HUES48 (cell line): ENCODE data around the gene VGF.
"Not testable (repeated sequence)": the region's sequence is repeated elsewhere in the genome, so short reads cannot be mapped to it uniquely, and the experiment has no call there.

ENCODE experiments used
- H3K27ac ChIP-seq: one replicate; pipeline ENCODE4 v1.7.0; 2013; ENCODE audit warnings: low read depth, low read length, inconsistent platforms
- H3K27me3 ChIP-seq: 2 replicates; pipeline ENCODE4 v1.6.1; 2013; ENCODE audit warnings: mild to moderate bottlenecking, low read length; ENCODE audit not compliant: control insufficient read depth, insufficient read depth
- H3K36me3 ChIP-seq: 2 replicates; pipeline ENCODE4 v1.6.1; 2013; ENCODE audit warnings: low read length; ENCODE audit not compliant: control insufficient read depth, insufficient read depth
- H3K4me1 ChIP-seq: 2 replicates; pipeline ENCODE4 v1.6.1; 2013; ENCODE audit warnings: mild to moderate bottlenecking, low read length; ENCODE audit not compliant: control insufficient read depth, insufficient read depth
- H3K4me3 ChIP-seq: 2 replicates; pipeline ENCODE4 v1.5.1; 2013; ENCODE audit warnings: mild to moderate bottlenecking, low read depth, low read length
- H3K9ac ChIP-seq: 2 replicates; pipeline ENCODE4 v1.6.1; 2013; ENCODE audit warnings: mild to moderate bottlenecking, low read depth, low read length, moderate library complexity
- H3K9me3 ChIP-seq: 2 replicates; pipeline ENCODE4 v1.6.1; 2013; ENCODE audit warnings: low read length; ENCODE audit not compliant: control insufficient read depth, insufficient read depth

The VGF gene

DNA sequence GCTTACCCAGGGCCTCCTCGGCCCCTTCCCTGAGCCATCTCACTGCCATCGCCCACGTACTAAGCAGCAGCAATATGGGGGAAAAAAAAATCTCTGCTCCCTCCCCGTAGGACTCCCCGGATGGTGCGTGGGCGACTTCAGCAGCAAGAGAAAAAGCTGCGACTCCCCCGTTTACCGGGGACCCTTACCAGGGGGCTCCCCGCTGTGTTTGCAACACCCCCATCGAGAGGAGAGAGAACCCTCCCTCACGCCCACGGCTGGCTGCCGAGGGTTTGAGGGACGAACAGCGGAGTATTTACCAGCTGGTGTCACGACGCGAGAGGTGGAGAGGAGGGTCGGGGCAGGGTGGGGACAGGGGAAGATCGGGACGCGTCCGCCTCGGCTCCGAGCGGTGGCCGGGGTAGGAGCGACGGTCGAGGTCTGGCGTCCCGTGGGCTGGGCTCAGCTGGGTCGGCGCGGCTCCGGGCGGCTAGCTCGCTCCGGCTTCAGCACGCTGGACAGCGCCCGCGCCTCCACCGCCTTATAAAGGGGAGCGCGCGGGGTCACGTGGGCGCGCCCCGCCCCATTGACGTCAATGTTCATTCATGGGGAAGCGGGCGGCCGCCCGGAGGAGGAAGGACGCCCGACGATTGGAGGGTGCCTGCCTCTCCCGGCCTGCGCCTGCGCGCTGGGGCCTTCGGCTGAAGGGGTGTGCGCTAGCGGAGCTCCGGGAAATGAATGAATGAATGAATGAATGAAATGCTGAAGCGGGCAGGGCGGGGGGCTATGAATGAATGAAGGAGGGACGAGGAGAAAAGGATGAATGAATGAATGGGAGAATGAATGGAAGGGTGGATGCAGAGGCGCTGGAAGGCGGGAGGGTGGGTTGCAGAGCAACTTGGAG, at the start of gene VGF:
TSS of gene VGF (minus strand) at position 495 of the 883 bp plus-strand sequence. CDS start 726 bp downstream, outside the sequence.
- no peaks in the 10 kb centered on the region for H3K36me3 ChIP-seq
- H3K27ac ChIP-seq, result peak within 1 kb of the TSS; percentile 88
- H3K27me3 ChIP-seq, result peaks cover 71% of the 10 kb centered on the region
- H3K4me3 ChIP-seq, result peak within 1 kb of the TSS; percentile 76
- no peak within 1 kb of the TSS; the same call in 1 of the 2 replicates for H3K9ac ChIP-seq
- peaks cover 59% of the 10 kb centered on the region for H3K4me1 ChIP-seq
- H3K9me3 ChIP-seq, result no peaks in the 10 kb centered on the region

- no peak overlapping the region for H3K27ac ChIP-seq
- peaks cover 6% of the 10 kb centered on the region; the same call in 1 of the 2 replicates for H3K4me1 ChIP-seq
- H3K36me3 ChIP-seq, result peaks cover 40% of the 10 kb centered on the region
- no peak overlapping the region for H3K9ac ChIP-seq
- no peaks in the 10 kb centered on the region for H3K9me3 ChIP-seq
- no peaks in the 10 kb centered on the region for H3K27me3 ChIP-seq
- no peak overlapping the region for H3K4me3 ChIP-seq
These were observed 46.6 kb upstream of the VGF start for GRCh38 chr7:101212014-101212413.

DNA sequence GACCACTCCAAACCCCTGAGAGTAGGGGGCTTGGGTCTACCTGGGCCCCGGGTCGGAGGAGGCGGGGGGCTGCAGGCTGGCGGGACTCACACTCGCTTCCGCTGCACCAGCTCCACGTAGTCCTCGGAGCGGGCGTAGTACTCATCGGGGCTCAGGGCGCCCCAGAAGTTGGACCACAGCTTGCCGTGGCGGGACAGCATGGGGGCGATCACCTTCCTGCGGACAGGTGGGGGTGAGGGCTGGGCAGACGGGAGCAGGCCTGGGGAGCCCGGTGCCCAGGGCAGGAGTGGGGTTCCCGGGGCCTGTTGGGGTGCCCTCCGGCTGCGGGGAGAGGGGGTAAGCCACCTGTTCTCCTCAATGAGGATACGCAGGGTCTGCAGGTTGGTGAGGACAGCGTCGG, 46.1 kb upstream of the VGF start:
- H3K36me3 ChIP-seq, result peaks cover 42% of the 10 kb centered on the region

GRCh38 chr7:101210143-101210542, 44.8 kb upstream of the VGF start:
- Histone ChIP-seq H3K9me3 (no peaks in the 10 kb centered on the region), H3K27ac (no peak overlapping the region), H3K36me3 (peaks cover 37% of the 10 kb centered on the region), H3K9ac (no peak overlapping the region), H3K27me3 (no peaks in the 10 kb centered on the region), H3K4me3 (no peak overlapping the region), H3K4me1 (no peaks in the 10 kb centered on the region)

More for the DNA sequence above, 46.1 kb upstream of the VGF start:
- no peak overlapping the region for H3K4me3 ChIP-seq
- H3K27ac ChIP-seq, result no peak overlapping the region
- H3K9me3 ChIP-seq, result no peaks in the 10 kb centered on the region
- H3K4me1 ChIP-seq, result peaks cover 1% of the 10 kb centered on the region; the same call in 1 of the 2 replicates
- no peaks in the 10 kb centered on the region for H3K27me3 ChIP-seq
- no peak overlapping the region for H3K9ac ChIP-seq

DNA sequence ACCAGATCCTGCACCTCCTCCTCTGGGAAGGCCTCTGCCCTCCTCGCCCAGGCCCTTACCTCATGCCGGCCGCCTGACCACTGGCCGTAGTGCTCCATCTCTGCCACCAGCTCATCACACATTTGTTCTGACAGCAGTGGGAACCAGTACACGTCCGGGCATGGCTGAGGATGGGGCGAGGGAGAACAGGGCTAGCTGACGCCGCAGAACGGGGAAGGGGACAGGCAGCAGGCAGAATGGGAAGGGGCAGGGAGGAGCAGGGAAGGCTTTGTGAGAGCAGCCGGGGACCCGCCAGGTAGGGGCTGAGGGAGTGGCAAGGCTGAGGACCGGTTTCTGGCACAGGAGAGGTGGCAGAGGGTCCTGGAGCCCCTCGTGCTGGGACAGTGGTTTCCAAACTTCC, 43.4 kb upstream of the VGF start:
- Histone ChIP-seq H3K9me3 (no peaks in the 10 kb centered on the region), H3K4me3 (no peak overlapping the region), H3K27ac (no peak overlapping the region), H3K27me3 (no peaks in the 10 kb centered on the region), H3K9ac (no peak overlapping the region), H3K4me1 (no peaks in the 10 kb centered on the region), H3K36me3 (peaks cover 32% of the 10 kb centered on the region)

DNA sequence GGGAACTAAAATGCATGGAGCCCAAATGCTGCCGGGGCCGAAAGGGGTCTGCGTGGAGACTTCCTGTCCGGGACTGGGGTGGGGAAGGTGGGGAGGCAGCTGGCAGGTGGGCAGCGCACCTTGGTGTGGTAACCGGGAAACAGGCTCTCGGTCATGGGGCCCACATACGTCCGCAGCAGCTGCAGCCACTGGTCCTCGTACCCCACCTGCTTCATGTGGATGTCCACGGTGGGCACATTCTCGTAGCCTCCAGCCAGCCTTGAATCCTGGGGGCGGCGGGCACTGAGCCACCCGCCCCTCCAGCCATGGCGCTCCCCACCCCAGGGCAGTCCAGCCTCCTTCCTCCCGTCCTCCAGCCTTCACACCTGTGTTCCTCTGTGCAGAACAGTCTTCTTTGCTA, 42.1 kb upstream of the VGF start:
- no peak overlapping the region for H3K9ac ChIP-seq
- peaks cover 1% of the 10 kb centered on the region; the same call in 1 of the 2 replicates for H3K27me3 ChIP-seq

GRCh38 chr7:101206665-101207042, 41.3 kb upstream of the VGF start:
- Histone ChIP-seq H3K4me3 (no peak overlapping the region), H3K27me3 (peaks cover 9% of the 10 kb centered on the region), H3K27ac (no peak overlapping the region), H3K9me3 (no peaks in the 10 kb centered on the region), H3K9ac (no peak overlapping the region), H3K4me1 (no peaks in the 10 kb centered on the region), H3K36me3 (peaks cover 24% of the 10 kb centered on the region)

More for the DNA sequence above, 42.1 kb upstream of the VGF start:
- Histone ChIP-seq H3K4me3 (no peak overlapping the region), H3K9me3 (no peaks in the 10 kb centered on the region), H3K27ac (no peak overlapping the region), H3K36me3 (peaks cover 29% of the 10 kb centered on the region), H3K4me1 (no peaks in the 10 kb centered on the region)

- H3K36me3 ChIP-seq, result peaks cover 19% of the 10 kb centered on the region; the same call in 1 of the 2 replicates
- H3K4me1 ChIP-seq, result peaks cover 2% of the 10 kb centered on the region
- H3K4me3 ChIP-seq, result no peak overlapping the region
- H3K27ac ChIP-seq, result no peak overlapping the region
- H3K9ac ChIP-seq, result no peak overlapping the region
- H3K27me3 ChIP-seq, result peaks cover 10% of the 10 kb centered on the region
- H3K9me3 ChIP-seq, result no peaks in the 10 kb centered on the region
These were observed 40.7 kb upstream of the VGF start for GRCh38 chr7:101205901-101206664.

DNA sequence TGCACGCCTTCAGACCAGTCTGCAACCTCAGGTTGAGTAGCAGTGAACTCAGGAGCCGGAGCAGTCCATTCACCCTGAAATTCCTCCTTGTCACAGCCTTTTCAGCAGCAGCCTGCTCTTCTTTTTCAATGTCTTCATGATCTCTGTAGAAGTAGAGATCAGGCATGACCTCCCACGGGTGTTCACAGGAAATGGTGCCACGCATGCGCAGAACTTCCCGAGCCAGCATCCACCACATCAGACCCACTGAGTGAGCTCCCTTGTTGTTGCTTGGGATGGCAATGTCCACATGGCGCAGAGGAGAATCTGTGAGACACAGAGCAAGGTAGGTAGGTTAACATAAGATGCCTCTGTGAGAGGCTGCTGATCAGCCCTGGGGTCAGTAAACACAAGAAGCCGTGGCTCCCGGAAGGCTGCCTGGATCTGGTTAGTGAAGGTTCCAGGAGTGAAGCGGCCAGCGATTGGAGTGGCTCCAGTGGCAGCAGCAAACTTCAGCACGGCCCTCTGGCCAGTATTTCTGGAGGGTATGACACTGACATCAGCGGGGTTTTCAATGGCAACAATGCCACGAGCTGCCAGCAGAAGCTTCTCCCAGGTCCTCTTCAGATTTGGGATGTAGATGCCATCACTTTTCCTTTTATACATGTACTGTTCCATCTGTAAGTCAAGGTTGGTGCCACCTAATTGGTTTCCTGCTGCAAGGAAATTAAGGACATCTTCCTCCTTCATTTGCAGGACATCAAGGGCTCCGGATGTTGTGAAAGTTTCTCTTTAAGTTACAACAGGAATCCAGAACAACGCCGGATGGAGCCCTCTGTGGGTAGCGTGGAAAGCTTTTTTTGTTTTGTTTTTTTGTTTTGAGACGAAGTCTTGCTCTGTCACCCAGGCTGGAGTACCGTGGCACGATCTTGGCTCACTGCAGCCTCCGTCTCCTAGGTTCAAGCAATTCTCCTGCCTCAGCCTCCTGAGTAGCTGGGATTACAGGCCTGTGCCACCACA, 38.7 kb upstream of the VGF start:
- Histone ChIP-seq H3K36me3 (peaks cover 11% of the 10 kb centered on the region; the same call in 1 of the 2 replicates), H3K4me1 (peaks cover 10% of the 10 kb centered on the region), H3K27me3 (peaks cover 18% of the 10 kb centered on the region)
- not testable (repeated sequence) for H3K9me3 ChIP-seq, H3K4me3 ChIP-seq, H3K27ac ChIP-seq, H3K9ac ChIP-seq

- Histone ChIP-seq H3K9ac (no peak overlapping the region), H3K4me1 (peaks cover 10% of the 10 kb centered on the region), H3K27me3 (peaks cover 18% of the 10 kb centered on the region), H3K9me3 (no peaks in the 10 kb centered on the region), H3K27ac (no peak overlapping the region), H3K4me3 (no peak overlapping the region), H3K36me3 (0 out of 2 replicates have a peak, but pooled peaks cover 5% of the 10 kb centered on the region)
These were observed 37.2 kb upstream of the VGF start for GRCh38 chr7:101202603-101202918.
